Astrocyte (in vitro differentiated cells and primary cell): ENCODE data around the gene CD44. TPM values are rescaled to one million over a fixed set of nuclear protein-coding genes. Genes with fewer than 3 reads are reported as not detected.

ENCODE experiments used
- DNase-seq: peaks from one replicate; pipeline ENCODE4 v3.0.0-alpha.2; 2010; ENCODE audit warnings: low read depth
- FAIRE-seq: peaks from 2 replicates; lab custom pipeline; 2011; peaks lifted over from hg19 to GRCh38; lab: Jason Lieb, UNC
- H2AFZ ChIP-seq: 2 replicates; pipeline ENCODE4 v1.6.0; 2012; ENCODE audit warnings: low read depth, low read length, inconsistent platforms
- H3K27ac ChIP-seq: 2 replicates; pipeline ENCODE4 v1.5.1; 2011; ENCODE audit warnings: low read depth, low read length, inconsistent platforms
- H3K27me3 ChIP-seq: 2 replicates; pipeline ENCODE4 v1.6.0; 2011; ENCODE audit warnings: low read length, inconsistent platforms; ENCODE audit not compliant: insufficient read depth
- H3K36me3 ChIP-seq: 2 replicates; pipeline ENCODE4 v1.5.1; 2011; ENCODE audit warnings: low read length, inconsistent platforms; ENCODE audit not compliant: insufficient read depth
- H3K4me1 ChIP-seq: 2 replicates; pipeline ENCODE4 v1.5.1; 2011; ENCODE audit warnings: low read length, inconsistent platforms; ENCODE audit not compliant: insufficient read depth
- H3K4me2 ChIP-seq: 2 replicates; pipeline ENCODE4 v1.6.0; 2012; ENCODE audit warnings: low read length, inconsistent platforms
- H3K4me3 ChIP-seq: 2 replicates; pipeline ENCODE4 v1.5.1; 2011; ENCODE audit warnings: low read depth, mild to moderate bottlenecking, low read length, inconsistent platforms; ENCODE audit not compliant: insufficient read depth
- H3K79me2 ChIP-seq: 2 replicates; pipeline ENCODE4 v1.6.0; 2012; ENCODE audit warnings: mild to moderate bottlenecking, low read length, inconsistent platforms; ENCODE audit not compliant: insufficient read depth
- H3K9ac ChIP-seq: 2 replicates; pipeline ENCODE4 v1.6.0; 2012; ENCODE audit warnings: mild to moderate bottlenecking, low read length, inconsistent platforms
- H3K9me3 ChIP-seq: 2 replicates; pipeline ENCODE4 v1.5.1; 2012; ENCODE audit warnings: low read depth, mild to moderate bottlenecking, low read length, inconsistent platforms; ENCODE audit not compliant: insufficient read depth
- H4K20me1 ChIP-seq: 2 replicates; pipeline ENCODE4 v1.6.0; 2012; ENCODE audit warnings: low read length, inconsistent platforms; ENCODE audit not compliant: insufficient read depth
- H3K27ac Mint-ChIP-seq: one replicate; pipeline ENCODE4 v1.8.0; 2021; ENCODE audit warnings: mild to moderate bottlenecking, mixed read lengths; ENCODE audit not compliant: unreplicated experiment
- H3K27me3 Mint-ChIP-seq: one replicate; pipeline ENCODE4 v1.8.0; 2021; ENCODE audit warnings: low read depth, mixed read lengths; ENCODE audit not compliant: unreplicated experiment
- H3K36me3 Mint-ChIP-seq: one replicate; pipeline ENCODE4 v1.8.0; 2021; ENCODE audit warnings: low read depth, mixed read lengths; ENCODE audit not compliant: unreplicated experiment
- H3K4me1 Mint-ChIP-seq: one replicate; pipeline ENCODE4 v1.8.0; 2021; ENCODE audit warnings: low read depth, mixed read lengths; ENCODE audit not compliant: unreplicated experiment
- H3K4me3 Mint-ChIP-seq: one replicate; pipeline ENCODE4 v1.8.0; 2021; ENCODE audit warnings: mild to moderate bottlenecking, moderate library complexity, mixed read lengths; ENCODE audit not compliant: unreplicated experiment
- H3K9me3 Mint-ChIP-seq: one replicate; pipeline ENCODE4 v1.8.0; 2021; ENCODE audit warnings: mild to moderate bottlenecking, mixed read lengths; ENCODE audit not compliant: unreplicated experiment
- CTCF ChIP-seq: IDR thresholded peaks from 2 replicates; pipeline ENCODE4 v1.5.1; 2011; ENCODE audit warnings: low read depth, mild to moderate bottlenecking, inconsistent platforms, low read length, moderate library complexity; ENCODE audit not compliant: insufficient read depth
- EZH2 ChIP-seq: IDR thresholded peaks from 2 replicates; pipeline ENCODE4 v1.6.1; 2012; ENCODE audit warnings: mild to moderate bottlenecking, low read length, inconsistent platforms; ENCODE audit not compliant: insufficient read depth
- total RNA-seq: library from RNA; stranded (reverse); gene quantifications from 2 replicates; pipeline ENCODE4 v1.2.1, GENCODE V29; 2021

CD44 gene
- total RNA-seq, 1 donor from 2014 or later: 154 TPM

GRCh38 chr11:35141571-35141971 lies 2.6 kb downstream of the CD44 start:
- peaks cover 4% of the 10 kb centered on the region for H3K36me3 ChIP-seq
- no peaks in the 10 kb centered on the region for H3K9me3 Mint-ChIP-seq
- peaks cover 55% of the 10 kb centered on the region for H3K4me1 ChIP-seq
- H3K36me3 Mint-ChIP-seq: no peaks in the 10 kb centered on the region
- peak overlapping the region; percentile 98 for H3K9ac ChIP-seq
- no peak for TF ChIP-seq EZH2
- TF ChIP-seq CTCF: no peak
- H3K9me3 ChIP-seq: no peaks in the 10 kb centered on the region
- H2AFZ ChIP-seq: no peak overlapping the region
- H3K27me3 Mint-ChIP-seq: peaks cover 6% of the 10 kb centered on the region
- H4K20me1 ChIP-seq: peaks cover 67% of the 10 kb centered on the region
- H3K4me3 Mint-ChIP-seq: peak overlapping the region; percentile 63
- H3K4me3 ChIP-seq: peak overlapping the region; percentile 91
- H3K27me3 ChIP-seq: no peaks in the 10 kb centered on the region
- no peak overlapping the region for H3K27ac Mint-ChIP-seq
- peaks cover 39% of the 10 kb centered on the region for H3K4me1 Mint-ChIP-seq
- DNase-seq (no peak), FAIRE-seq (no peak)
- H3K27ac ChIP-seq: peak overlapping the region; percentile 94
- H3K4me2 ChIP-seq: peak overlapping the region; percentile 95
- H3K79me2 ChIP-seq: peaks cover 84% of the 10 kb centered on the region

GRCh38 chr11:35142481-35143075 lies 3.6 kb downstream of the CD44 start:
- H3K27ac Mint-ChIP-seq: peak overlapping the region; percentile 59
- peak; percentile 77 for FAIRE-seq
- TF ChIP-seq CTCF (peak; percentile 26), EZH2 (no peak)
- H3K9me3 ChIP-seq: no peaks in the 10 kb centered on the region
- peaks cover 94% of the 10 kb centered on the region for H3K79me2 ChIP-seq
- H3K27me3 Mint-ChIP-seq: peaks cover 6% of the 10 kb centered on the region
- H4K20me1 ChIP-seq: peaks cover 78% of the 10 kb centered on the region
- DNase-seq: peak; percentile 87
- no peaks in the 10 kb centered on the region for H3K27me3 ChIP-seq
- H3K4me1 ChIP-seq: peaks cover 60% of the 10 kb centered on the region
- peak overlapping the region; percentile 51 for H3K4me3 Mint-ChIP-seq
- H3K36me3 ChIP-seq: peaks cover 4% of the 10 kb centered on the region
- H3K9ac ChIP-seq: peak overlapping the region; percentile 73
- peaks cover 40% of the 10 kb centered on the region for H3K4me1 Mint-ChIP-seq
- H3K36me3 Mint-ChIP-seq: no peaks in the 10 kb centered on the region
- peak overlapping the region; percentile 94 for H3K27ac ChIP-seq
- no peak overlapping the region for H2AFZ ChIP-seq
- H3K9me3 Mint-ChIP-seq: no peaks in the 10 kb centered on the region
- peak overlapping the region; percentile 91 for H3K4me3 ChIP-seq
- H3K4me2 ChIP-seq: peak overlapping the region; percentile 95
